K562 (cell line): ENCODE data around the gene ZC3H18. TPM values are rescaled to one million over a fixed set of nuclear protein-coding genes. Genes with fewer than 3 reads are reported as not detected.

Experiments
- ADNP ChIP-seq: fragments of 200-800 bp; sonication (Bioruptor generic); IDR thresholded peaks from 2 replicates; pipeline ENCODE4 v1.6.1; 2016; ENCODE audit warnings: missing genetic modification characterization, missing compliant biosample characterization
- CAMTA2 ChIP-seq: fragments of 250-450 bp; sonication (Bioruptor Pico); conservative IDR thresholded peaks from 2 replicates; pipeline ENCODE4 v1.5.1; 2022
- CBX5 ChIP-seq: IDR thresholded peaks from 2 replicates; pipeline ENCODE4 v1.6.1; 2014; ENCODE audit warnings: low read depth, borderline replicate concordance
- CCAR2 ChIP-seq: fragments of 200-400 bp; formaldehyde crosslinking; IDR thresholded peaks from 2 replicates; pipeline ENCODE4 v1.6.1; 2017; ENCODE audit warnings: mild to moderate bottlenecking, low read depth, low read length
- EHMT2 ChIP-seq: fragments of 450-650 bp; IDR thresholded peaks from 2 replicates; pipeline ENCODE4 v1.6.1; 2018; ENCODE audit warnings: antibody characterized with exemption
- MEF2A ChIP-seq: IDR thresholded peaks from 2 replicates; pipeline ENCODE4 v1.6.1; 2011; ENCODE audit warnings: low read depth, mild to moderate bottlenecking, low read length, moderate library complexity; ENCODE audit not compliant: control insufficient read depth
- NFIX ChIP-seq: fragments of 250-450 bp; sonication (Bioruptor Pico); IDR thresholded peaks from 2 replicates; pipeline ENCODE4 v1.4.0; 2020; ENCODE audit warnings: low read depth, mild to moderate bottlenecking, moderate library complexity
- PRPF4 ChIP-seq: fragments of 200-400 bp; formaldehyde crosslinking; IDR thresholded peaks from one replicate; pipeline ENCODE4 v1.6.1; 2017; ENCODE audit warnings: low read length, low read depth, mild to moderate bottlenecking; ENCODE audit not compliant: insufficient read depth, poor library complexity, severe bottlenecking
- RBM25 ChIP-seq: fragments of 200-400 bp; formaldehyde crosslinking; IDR thresholded peaks from 2 replicates; pipeline ENCODE4 v1.6.1; 2018; ENCODE audit warnings: low read length, low read depth, moderate library complexity; ENCODE audit not compliant: severe bottlenecking
- SIN3B ChIP-seq: fragments of 450-650 bp; IDR thresholded peaks from 2 replicates; pipeline ENCODE4 v1.6.1; 2017; ENCODE audit warnings: low read depth, mild to moderate bottlenecking, moderate library complexity
- TBL1XR1 ChIP-seq, 2 experiments: IDR thresholded peaks; 2 replicates each; pipeline ENCODE4 v1.6.1; 2012; ENCODE audit warnings: improper control_type of control experiment in 2 of 2, low read length in 2 of 2, mild to moderate bottlenecking in 1 of 2
- ZNF407 ChIP-seq: fragments of 450-650 bp; IDR thresholded peaks from 2 replicates; pipeline ENCODE4 v1.6.1; 2016; ENCODE audit warnings: low read depth
- ZNF695 ChIP-seq: fragments of 450-650 bp; formaldehyde crosslinking; IDR thresholded peaks from 2 replicates; pipeline ENCODE4 v1.4.0; 2020; ENCODE audit warnings: mild to moderate bottlenecking, moderate library complexity
- ZNF717 ChIP-seq: fragments of 250-450 bp; sonication (Bioruptor Pico); IDR thresholded peaks from 2 replicates; pipeline ENCODE4 v1.5.0; 2021
- ZNF785 ChIP-seq: fragments of 250-450 bp; sonication (Bioruptor Pico); IDR thresholded peaks from 2 replicates; pipeline ENCODE4 v1.4.0; 2020; ENCODE audit warnings: mild to moderate bottlenecking
- polyA plus RNA-seq, 8 experiments: library from polyadenylated mRNA; depleted of rRNA in 4 of 8; stranded (reverse) in 5 of 8; unstranded in 3 of 8; fragments of >200 nt; fragmentation: Nextera tagmentation in 2 of 8; fragmentation: Illumina TruSeq in 1 of 8; extraction: Ambion mirVana in 2 of 8; extraction: Trizol in 1 of 8; gene quantifications; 2 replicates each; pipeline versions ENCODE4 v1.2.1 to v1.2.3, GENCODE V29; 2011 to 2014; ENCODE audit warnings: inconsistent platforms in 1 of 8, missing spikeins in 1 of 8
- total RNA-seq, 7 experiments: library from RNA; depleted of rRNA in 6 of 7; stranded (reverse); fragments of >200 nt in 6 of 7; fragmentation: Illumina TruSeq in 2 of 7; extraction: Trizol in 2 of 7; gene quantifications; 2 replicates each; pipeline versions ENCODE4 v1.2.1 to v1.2.3, GENCODE V29; 2011 to 2021; ENCODE audit warnings: low replicate concordance in 1 of 7
- TF ChIP-seq, protein P1 (sequence below), 3 experiments: fragments of 200-800 bp in 1 of 3; sonication (Bioruptor generic) in 1 of 3; sonication (generic) in 1 of 3; formaldehyde crosslinking in 1 of 3; IDR thresholded peaks; 2 replicates each; pipeline versions ENCODE4 v1.6.1 to v1.8.0; 2016 to 2022; ENCODE audit warnings: mild to moderate bottlenecking in 2 of 3, missing compliant biosample characterization in 2 of 3, missing genetic modification characterization in 2 of 3, missing genetic modification reagents in 1 of 3

ZC3H18 gene
- total and polyA plus RNA-seq, 9 of the 15 experiments (the other 6 are each of a cell fraction or from before 2014, with no cell fraction given) = 1.7 to 88.7 (median 26.9) TPM

GRCh38 chr16:88569614-88569984, 604 bp upstream of the ZC3H18 start (continued):
- TF ChIP-seq ZNF407 (no peak), SIN3B (no peak), CCAR2 (no peak), ZNF695 (CRISPR knock-in tag) (no peak), CAMTA2 (CRISPR knock-in tag) (no peak), ZNF717 (CRISPR knock-in tag) (no peak), PRPF4 (no peak), MEF2A (no peak), EHMT2 (no peak), ADNP (tag) (no peak), NFIX (no peak), CBX5 (no peak), RBM25 (no peak), TBL1XR1 (IDR thresholded peaks at IDR 0.05; ENCODE audit: low read length in 2 of 2) (no peak), ZNF785 (CRISPR knock-in tag) (no peak)
- TF ChIP-seq, protein P1, sequence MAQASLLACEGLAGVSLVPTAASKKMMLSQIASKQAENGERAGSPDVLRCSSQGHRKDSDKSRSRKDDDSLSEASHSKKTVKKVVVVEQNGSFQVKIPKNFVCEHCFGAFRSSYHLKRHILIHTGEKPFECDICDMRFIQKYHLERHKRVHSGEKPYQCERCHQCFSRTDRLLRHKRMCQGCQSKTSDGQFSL (CRISPR knock-in tag; IDR thresholded peaks at IDR 0.05) = no peak
- TF ChIP-seq, protein P1 (tag; IDR thresholded peaks at IDR 0.05) = no peak
